ENCODE data around the gene DOCK9. TPM values are rescaled to one million over a fixed set of nuclear protein-coding genes. Genes with fewer than 3 reads are reported as not detected.

DOCK9 gene
- total RNA-seq, 1 experiment from 2014 or later: 2.1 TPM

- Histone ChIP-seq H3K9me3 (no peaks in the 10 kb centered on the region), H3K27me3 (no peaks in the 10 kb centered on the region), H3K4me3 (no peak overlapping the region), H3K36me3 (no peaks in the 10 kb centered on the region)
- DNase-seq: no peak
These were observed 196.8 kb downstream of the DOCK9 start for GRCh38 chr13:98781045-98781444.

- Histone ChIP-seq H3K4me3 (no peak overlapping the region), H3K36me3 (no peaks in the 10 kb centered on the region), H3K9me3 (no peaks in the 10 kb centered on the region), H3K27me3 (no peaks in the 10 kb centered on the region)
- DNase-seq: no peak
These were observed 197.4 kb downstream of the DOCK9 start for GRCh38 chr13:98780451-98780850.

- Histone ChIP-seq H3K9me3 (no peaks in the 10 kb centered on the region), H3K36me3 (no peaks in the 10 kb centered on the region), H3K4me3 (no peak overlapping the region), H3K27me3 (no peaks in the 10 kb centered on the region)
- DNase-seq: no peak
These were observed 198.2 kb downstream of the DOCK9 start for GRCh38 chr13:98779695-98780094.

- Histone ChIP-seq H3K9me3 (no peaks in the 10 kb centered on the region), H3K27me3 (no peaks in the 10 kb centered on the region), H3K36me3 (no peaks in the 10 kb centered on the region), H3K4me3 (no peak overlapping the region)
- DNase-seq: peak; percentile 30
These were observed 199.1 kb downstream of the DOCK9 start for GRCh38 chr13:98778749-98779148.

- no peaks in the 10 kb centered on the region for H3K27me3 ChIP-seq
- H3K36me3 ChIP-seq: no peaks in the 10 kb centered on the region
- H3K9me3 ChIP-seq: no peaks in the 10 kb centered on the region
- no peak for DNase-seq
- no peak overlapping the region for H3K4me3 ChIP-seq
These were observed 201.2 kb downstream of the DOCK9 start for GRCh38 chr13:98776644-98777043.

- H3K4me3 ChIP-seq: no peak overlapping the region
- no peaks in the 10 kb centered on the region for H3K27me3 ChIP-seq
- no peaks in the 10 kb centered on the region for H3K36me3 ChIP-seq
- H3K9me3 ChIP-seq: no peaks in the 10 kb centered on the region
- peak; percentile 76 for DNase-seq
These were observed 201.8 kb downstream of the DOCK9 start for GRCh38 chr13:98775844-98776598.

GRCh38 chr13:98775386-98775785 is 202.5 kb downstream of the DOCK9 start:
- Histone ChIP-seq H3K9me3 (no peaks in the 10 kb centered on the region), H3K27me3 (no peaks in the 10 kb centered on the region), H3K4me3 (no peak overlapping the region), H3K36me3 (no peaks in the 10 kb centered on the region)
- no peak for DNase-seq

GRCh38 chr13:98774776-98775175 is 203.1 kb downstream of the DOCK9 start:
- Histone ChIP-seq H3K9me3 (no peaks in the 10 kb centered on the region), H3K27me3 (no peaks in the 10 kb centered on the region), H3K4me3 (no peak overlapping the region), H3K36me3 (no peaks in the 10 kb centered on the region)
- no peak for DNase-seq

- no peak for DNase-seq
- no peaks in the 10 kb centered on the region for H3K27me3 ChIP-seq
- H3K9me3 ChIP-seq: no peaks in the 10 kb centered on the region
- H3K4me3 ChIP-seq: no peak overlapping the region
- no peaks in the 10 kb centered on the region for H3K36me3 ChIP-seq
These were observed 203.9 kb downstream of the DOCK9 start for GRCh38 chr13:98773921-98774320.

GRCh38 chr13:98772794-98773452 is 204.9 kb downstream of the DOCK9 start:
- no peaks in the 10 kb centered on the region for H3K27me3 ChIP-seq
- H3K4me3 ChIP-seq: no peak overlapping the region
- no peak for DNase-seq
- no peaks in the 10 kb centered on the region for H3K36me3 ChIP-seq
- H3K9me3 ChIP-seq: no peaks in the 10 kb centered on the region

- no peaks in the 10 kb centered on the region for H3K9me3 ChIP-seq
- no peak overlapping the region for H3K4me3 ChIP-seq
- peak; percentile 50 for DNase-seq
- H3K27me3 ChIP-seq: no peaks in the 10 kb centered on the region
- H3K36me3 ChIP-seq: no peaks in the 10 kb centered on the region
These were observed 205.8 kb downstream of the DOCK9 start for GRCh38 chr13:98771838-98772611.

- no peak overlapping the region for H3K4me3 ChIP-seq
- no peak for DNase-seq
- H3K36me3 ChIP-seq: no peaks in the 10 kb centered on the region
- no peaks in the 10 kb centered on the region for H3K27me3 ChIP-seq
- no peaks in the 10 kb centered on the region for H3K9me3 ChIP-seq
These were observed 208.1 kb downstream of the DOCK9 start for GRCh38 chr13:98769736-98770135.

- no peak for DNase-seq
- no peaks in the 10 kb centered on the region for H3K27me3 ChIP-seq
These were observed 209.3 kb downstream of the DOCK9 start for GRCh38 chr13:98768522-98768921.

GRCh38 chr13:98766697-98767096 is 211.2 kb downstream of the DOCK9 start:
- Histone ChIP-seq H3K36me3 (no peaks in the 10 kb centered on the region), H3K27me3 (no peaks in the 10 kb centered on the region), H3K9me3 (no peaks in the 10 kb centered on the region), H3K4me3 (no peak overlapping the region)
- DNase-seq: no peak

More at GRCh38 chr13:98768522-98768921, 209.3 kb downstream of the DOCK9 start:
- Histone ChIP-seq H3K36me3 (no peaks in the 10 kb centered on the region), H3K9me3 (no peaks in the 10 kb centered on the region), H3K4me3 (no peak overlapping the region)

GRCh38 chr13:98765996-98766519 is 211.8 kb downstream of the DOCK9 start:
- DNase-seq: no peak
- no peak overlapping the region for H3K4me3 ChIP-seq
- no peaks in the 10 kb centered on the region for H3K36me3 ChIP-seq
- H3K9me3 ChIP-seq: no peaks in the 10 kb centered on the region
- no peaks in the 10 kb centered on the region for H3K27me3 ChIP-seq

- Histone ChIP-seq H3K27me3 (no peaks in the 10 kb centered on the region), H3K4me3 (no peak overlapping the region; the same call in 1 of the 2 replicates), H3K36me3 (no peaks in the 10 kb centered on the region), H3K9me3 (no peaks in the 10 kb centered on the region)
- DNase-seq: no peak
These were observed 215.8 kb downstream of the DOCK9 start for GRCh38 chr13:98761986-98762616.

All from MG63 (cell line).